ENCODE data around the gene ZBTB7A.

The ZBTB7A gene

DNA sequence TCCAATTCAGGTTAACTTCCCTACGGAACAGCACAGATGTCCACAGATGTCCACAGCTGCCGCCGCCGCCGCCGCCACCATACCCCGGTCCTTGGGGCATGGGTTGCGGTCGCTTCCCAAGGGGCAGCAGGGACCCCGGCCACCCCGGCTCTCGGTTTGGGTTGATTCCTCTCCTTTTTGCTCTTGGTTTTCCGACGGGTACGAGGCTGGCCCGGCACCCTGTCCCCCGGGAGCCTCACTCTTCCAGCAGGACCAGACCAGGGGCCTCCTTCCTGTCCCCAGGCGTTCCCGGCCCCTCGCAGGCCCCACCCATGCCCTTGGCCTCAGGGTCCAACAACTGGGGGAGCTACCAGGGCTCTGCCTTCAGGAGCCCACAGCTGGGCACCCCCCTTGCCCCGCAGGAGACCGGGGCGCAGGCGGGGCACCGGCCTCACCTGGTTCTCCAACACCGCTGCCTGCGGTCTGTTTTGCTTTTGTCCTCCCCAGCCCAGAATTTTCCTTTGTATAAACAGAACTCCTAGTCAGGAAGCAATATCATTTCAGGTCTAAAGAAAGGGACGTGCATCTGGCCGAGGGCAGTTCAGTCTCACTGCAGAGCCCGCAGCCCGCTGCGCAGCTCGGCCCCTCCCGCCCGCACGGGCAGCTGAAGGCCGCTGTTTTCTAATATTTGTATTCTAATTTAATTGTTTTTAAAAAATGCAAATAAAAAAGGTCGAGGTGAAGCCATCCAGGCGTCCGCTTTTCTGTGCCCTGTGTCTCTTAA, 27.9 kb downstream of the ZBTB7A start:
- DNase-seq (ENCODE audit: low read depth in 2 of 3, low spot score in 1 of 3) = no peak

- DNase-seq (ENCODE audit: low read depth in 2 of 3, low spot score in 1 of 3) = no peak
These were observed 28.6 kb downstream of the ZBTB7A start for GRCh38 chr19:4038057-4038456.

- no peak for DNase-seq (ENCODE audit: low read depth in 2 of 3, low spot score in 1 of 3)
These were observed 29.3 kb downstream of the ZBTB7A start for GRCh38 chr19:4037301-4037949.

GRCh38 chr19:4036576-4037300, 30.0 kb downstream of the ZBTB7A start:
- DNase-seq (ENCODE audit: low read depth in 2 of 3, low spot score in 1 of 3) = no peak

DNA sequence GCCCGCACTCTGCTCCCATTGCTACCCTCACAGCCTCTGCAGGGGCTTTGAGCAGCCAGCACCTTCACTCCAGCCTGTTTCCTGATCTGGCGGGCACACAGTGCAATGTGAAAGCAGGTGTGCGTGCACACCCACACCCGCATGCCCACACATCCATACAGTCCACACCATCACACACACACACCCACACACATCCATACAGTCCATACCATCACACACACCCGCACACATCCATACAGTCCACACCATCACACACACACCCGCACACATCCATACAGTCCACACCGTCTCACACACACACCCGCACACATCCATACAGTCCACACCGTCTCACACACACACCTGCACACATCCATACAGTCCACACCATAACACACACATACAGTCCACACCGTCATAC, 31.1 kb downstream of the ZBTB7A start:
- DNase-seq (ENCODE audit: low read depth in 2 of 3, low spot score in 1 of 3) = no peak

DNA sequence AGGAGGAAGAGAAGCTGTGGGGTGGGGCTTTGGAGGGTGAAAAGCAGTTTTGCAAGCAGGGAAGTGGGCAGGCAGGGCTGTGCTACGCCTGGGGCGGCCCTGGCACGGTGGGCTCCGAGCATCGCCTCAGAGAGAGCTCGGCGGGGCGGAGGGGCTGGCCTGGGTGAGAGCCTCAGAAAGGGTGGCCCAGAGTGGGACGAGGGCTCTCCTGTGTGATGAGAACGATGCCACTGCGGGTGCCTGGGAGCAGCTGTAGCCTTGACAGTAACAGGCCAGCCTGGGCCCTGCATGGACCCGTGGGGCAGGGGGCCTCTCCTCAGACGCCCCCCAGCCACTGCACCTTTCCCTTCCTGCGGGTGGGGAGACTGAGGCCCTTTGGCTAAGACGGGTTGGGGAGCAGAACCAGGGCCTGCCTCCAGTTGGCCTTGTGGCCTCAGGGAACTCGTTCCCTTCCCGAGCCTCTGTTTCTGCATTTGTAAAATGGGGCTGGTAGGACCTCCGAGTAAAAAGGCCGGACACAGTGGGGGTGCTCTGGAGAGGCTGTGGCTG, 31.6 kb downstream of the ZBTB7A start:
- no peak for DNase-seq (ENCODE audit: low read depth in 2 of 3, low spot score in 1 of 3)

GRCh38 chr19:4034048-4035017, 32.4 kb downstream of the ZBTB7A start:
- no peak for DNase-seq (ENCODE audit: low read depth in 2 of 3, low spot score in 1 of 3)

DNA sequence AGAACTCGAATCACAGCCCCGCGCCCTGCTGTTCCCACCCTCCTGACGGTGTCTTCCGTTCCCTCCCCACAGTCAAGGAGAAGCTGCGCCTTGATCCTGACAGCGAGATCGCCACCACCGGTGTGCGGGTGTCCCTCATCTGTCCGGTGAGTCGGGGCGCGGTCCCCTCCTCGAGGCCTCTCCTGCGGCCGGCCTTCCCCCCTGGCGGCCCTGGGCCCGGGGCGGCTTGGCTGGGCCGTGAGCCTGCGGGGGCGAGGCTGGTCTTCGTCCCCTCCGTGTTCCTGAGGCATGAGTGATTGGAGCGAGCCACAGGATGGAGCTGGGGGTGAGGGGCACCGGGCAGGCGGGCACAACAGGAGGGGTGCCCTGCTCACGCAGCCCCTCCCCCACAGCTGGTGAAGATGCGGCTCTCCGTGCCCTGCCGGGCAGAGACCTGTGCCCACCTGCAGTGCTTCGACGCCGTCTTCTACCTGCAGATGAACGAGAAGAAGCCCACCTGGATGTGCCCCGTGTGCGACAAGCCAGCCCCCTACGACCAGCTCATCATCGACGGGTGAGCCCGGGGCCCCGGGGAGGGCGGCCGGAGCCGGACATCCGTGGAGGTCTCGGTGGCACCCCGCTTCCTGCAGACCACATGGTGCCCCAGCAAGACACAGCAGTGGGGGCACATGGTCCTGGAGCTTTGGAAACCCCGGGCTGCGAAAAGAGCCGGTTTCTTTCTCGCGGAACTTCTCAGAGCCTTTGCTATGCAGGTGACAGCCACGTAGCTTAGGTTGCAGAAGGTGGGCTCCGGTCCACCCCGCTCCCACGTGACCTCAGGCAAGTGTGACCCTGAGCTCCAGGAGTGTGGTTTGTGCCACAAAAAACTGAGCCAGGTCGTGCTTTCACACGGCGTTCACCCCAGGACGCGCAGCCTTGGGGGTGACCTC, 33.4 kb downstream of the ZBTB7A start:
- DNase-seq (ENCODE audit: low read depth in 2 of 3, low spot score in 1 of 3) = no peak

GRCh38 chr19:4032436-4032835, 34.3 kb downstream of the ZBTB7A start:
- no peak for DNase-seq (ENCODE audit: low read depth in 2 of 3, low spot score in 1 of 3)

DNA sequence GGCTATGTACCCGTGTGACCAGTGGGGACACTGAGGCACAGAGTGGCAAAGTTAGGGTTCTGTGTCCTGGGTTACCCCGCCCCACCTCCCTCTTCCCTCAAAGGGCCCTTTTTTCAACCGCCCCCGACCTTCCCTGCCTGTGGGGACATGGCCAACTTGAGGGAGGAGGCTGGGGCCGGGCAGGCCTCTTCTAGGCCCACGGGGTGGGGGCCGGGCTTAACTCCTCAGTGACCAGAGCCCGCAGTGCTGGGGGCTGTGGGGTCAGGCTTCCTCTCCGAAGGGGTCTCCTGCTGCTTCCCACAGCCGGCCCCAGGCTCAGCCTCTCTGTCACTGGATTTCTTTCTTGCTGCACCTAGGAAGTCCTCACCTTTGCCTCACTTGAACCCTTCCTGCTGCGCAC, 35.3 kb downstream of the ZBTB7A start:
- no peak for DNase-seq (ENCODE audit: low read depth in 2 of 3, low spot score in 1 of 3)

DNA sequence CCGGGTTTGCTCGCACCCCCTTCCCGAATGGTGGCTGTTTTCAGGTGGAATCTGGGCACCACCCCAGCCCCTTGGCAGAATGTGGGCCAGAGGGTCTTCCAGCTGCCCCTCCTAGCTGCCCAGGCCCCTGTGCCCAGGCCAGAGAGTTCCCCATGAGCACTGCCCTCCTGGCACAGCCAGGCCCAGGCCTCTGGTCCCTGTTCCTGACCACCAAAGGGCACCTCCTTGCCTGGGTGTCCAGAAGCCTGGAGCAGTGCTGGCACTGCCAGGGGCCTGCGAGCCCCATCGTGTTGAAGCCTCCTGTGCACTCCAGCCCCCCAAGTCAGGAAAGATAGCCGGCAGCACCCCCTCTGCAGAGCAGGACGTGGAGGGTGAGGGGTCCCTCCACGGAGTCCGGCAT, 35.7 kb downstream of the ZBTB7A start:
- no peak for DNase-seq (ENCODE audit: low read depth in 2 of 3, low spot score in 1 of 3)

- DNase-seq (ENCODE audit: low read depth in 2 of 3, low spot score in 1 of 3) = no peak
These were observed 36.1 kb downstream of the ZBTB7A start for GRCh38 chr19:4030552-4030951.

DNA sequence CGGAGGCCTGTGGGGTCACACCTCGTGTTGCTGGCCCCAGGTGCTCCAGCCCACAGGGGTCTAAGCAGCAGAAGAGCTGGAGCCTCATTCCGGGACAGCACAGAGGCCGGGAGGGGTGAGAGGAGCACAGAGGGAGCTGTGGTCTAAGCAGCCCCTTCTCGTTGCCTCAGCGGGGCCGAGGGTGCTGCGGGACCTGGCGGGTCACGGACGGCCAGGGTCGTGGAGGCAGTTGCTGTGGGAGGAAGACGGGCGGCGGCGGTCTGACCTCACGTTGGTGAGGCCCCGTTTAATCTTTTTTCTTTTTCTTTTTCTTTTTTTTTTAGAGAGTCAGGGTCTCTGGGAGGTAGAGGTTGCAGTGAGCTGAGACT, 37.5 kb downstream of the ZBTB7A start:
- DNase-seq (ENCODE audit: low read depth in 2 of 3, low spot score in 1 of 3) = no peak

DNA sequence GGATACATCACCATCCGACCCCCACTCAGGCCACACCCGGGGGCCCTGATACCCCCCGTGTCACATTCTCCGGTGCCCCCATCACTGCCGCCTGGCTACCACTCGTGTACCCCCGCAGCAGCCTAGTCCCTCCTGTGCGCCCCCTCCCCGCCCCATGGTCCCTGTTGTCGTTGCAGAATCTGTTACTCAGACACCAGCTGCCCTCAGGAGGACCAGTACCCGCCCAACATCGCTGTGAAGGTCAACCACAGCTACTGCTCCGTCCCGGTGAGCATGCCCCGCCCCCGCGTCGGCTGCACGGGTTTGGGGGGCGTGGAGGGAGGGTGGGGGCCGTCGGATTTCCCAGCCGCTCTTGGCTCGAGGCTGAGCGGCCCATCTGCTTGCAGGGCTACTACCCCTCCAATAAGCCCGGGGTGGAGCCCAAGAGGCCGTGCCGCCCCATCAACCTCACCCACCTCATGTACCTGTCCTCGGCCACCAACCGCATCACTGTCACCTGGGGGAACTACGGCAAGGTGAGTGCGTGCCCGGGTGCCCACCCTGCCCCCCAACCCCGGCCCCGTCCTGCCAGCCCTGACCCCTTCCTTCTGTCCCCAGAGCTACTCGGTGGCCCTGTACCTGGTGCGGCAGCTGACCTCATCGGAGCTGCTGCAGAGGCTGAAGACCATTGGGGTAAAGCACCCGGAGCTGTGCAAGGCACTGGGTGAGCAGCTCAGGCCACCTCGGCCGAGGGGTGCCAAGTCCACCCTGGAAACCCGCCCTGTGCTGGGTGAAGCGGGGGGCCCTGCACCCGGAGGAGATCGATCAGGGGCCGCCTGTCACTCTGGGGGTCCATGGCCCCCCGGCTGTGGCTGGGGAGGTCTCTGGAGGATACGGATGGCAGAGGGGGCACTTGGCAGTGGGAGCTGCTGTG, 38.1 kb downstream of the ZBTB7A start:
- DNase-seq (ENCODE audit: low read depth in 2 of 3, low spot score in 1 of 3) = no peak

DNA sequence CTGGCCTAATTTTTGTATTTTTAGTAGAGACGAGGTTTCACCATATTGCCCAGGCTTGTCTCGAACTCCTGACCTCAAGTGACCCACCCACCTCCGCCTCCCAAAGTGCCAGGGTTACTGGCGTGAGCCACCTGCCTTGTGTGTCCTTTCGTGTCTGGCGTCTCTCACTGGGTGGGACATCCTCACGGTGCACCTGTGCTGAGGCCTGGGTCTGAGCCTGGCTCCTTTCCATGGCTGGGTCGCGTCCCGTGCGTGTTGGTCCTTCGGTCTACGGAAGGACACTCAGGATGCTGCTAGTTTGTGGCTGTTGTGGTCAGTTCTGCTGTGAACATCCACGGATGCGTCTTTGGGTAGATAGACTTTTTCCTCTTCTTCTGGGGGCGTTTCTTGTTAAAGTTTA, 39.6 kb downstream of the ZBTB7A start:
- DNase-seq (ENCODE audit: low read depth in 2 of 3, low spot score in 1 of 3) = no peak

DNA sequence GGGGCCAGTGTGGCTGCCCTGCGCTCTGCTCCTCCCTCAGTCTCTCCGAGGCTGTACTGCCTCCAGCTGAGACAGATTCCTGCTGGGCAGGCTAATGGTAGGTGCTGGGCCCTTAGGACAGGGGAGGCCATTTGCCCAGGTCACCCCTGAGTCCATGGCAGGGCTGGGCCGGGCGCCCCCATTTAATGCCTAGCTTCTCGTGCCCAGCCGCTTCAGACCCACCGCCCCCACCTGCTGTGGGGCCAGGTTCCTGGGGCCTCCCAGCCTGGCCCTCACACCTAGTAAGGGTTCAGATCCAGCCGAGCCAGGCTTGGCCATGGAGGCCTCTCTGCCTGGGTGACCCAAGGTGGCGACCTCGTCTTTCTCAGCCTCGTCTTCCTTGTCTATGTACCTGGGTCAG, 41.4 kb downstream of the ZBTB7A start:
- DNase-seq (ENCODE audit: low read depth in 2 of 3, low spot score in 1 of 3) = no peak

GRCh38 chr19:4023600-4024398, 42.9 kb downstream of the ZBTB7A start:
- no peak for DNase-seq (ENCODE audit: low read depth in 2 of 3, low spot score in 1 of 3)

DNA sequence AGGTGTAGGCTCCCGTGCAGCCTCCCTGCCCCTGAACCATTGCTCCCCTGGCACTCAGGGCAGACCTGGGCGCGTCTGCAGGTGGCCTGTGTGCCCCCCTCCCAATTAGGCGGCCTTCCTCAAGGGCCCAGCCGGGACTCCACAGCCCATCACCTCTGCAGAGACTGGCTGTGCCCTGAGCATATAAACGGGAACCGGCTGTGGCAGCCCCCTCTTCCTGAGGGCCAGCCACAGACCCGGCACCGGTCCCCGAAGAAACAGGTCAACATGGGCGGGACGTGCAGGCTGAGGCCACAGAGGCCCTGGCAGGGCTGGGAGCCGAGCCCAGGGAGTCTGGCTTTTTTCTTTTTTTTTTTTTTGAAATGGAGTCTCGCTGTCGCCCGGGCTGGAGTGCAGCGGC, 47.1 kb downstream of the ZBTB7A start:
- no peak for DNase-seq (ENCODE audit: low read depth in 2 of 3, low spot score in 1 of 3)
